ENCODE results near the gene ST8SIA2.

The ST8SIA2 gene

DNA sequence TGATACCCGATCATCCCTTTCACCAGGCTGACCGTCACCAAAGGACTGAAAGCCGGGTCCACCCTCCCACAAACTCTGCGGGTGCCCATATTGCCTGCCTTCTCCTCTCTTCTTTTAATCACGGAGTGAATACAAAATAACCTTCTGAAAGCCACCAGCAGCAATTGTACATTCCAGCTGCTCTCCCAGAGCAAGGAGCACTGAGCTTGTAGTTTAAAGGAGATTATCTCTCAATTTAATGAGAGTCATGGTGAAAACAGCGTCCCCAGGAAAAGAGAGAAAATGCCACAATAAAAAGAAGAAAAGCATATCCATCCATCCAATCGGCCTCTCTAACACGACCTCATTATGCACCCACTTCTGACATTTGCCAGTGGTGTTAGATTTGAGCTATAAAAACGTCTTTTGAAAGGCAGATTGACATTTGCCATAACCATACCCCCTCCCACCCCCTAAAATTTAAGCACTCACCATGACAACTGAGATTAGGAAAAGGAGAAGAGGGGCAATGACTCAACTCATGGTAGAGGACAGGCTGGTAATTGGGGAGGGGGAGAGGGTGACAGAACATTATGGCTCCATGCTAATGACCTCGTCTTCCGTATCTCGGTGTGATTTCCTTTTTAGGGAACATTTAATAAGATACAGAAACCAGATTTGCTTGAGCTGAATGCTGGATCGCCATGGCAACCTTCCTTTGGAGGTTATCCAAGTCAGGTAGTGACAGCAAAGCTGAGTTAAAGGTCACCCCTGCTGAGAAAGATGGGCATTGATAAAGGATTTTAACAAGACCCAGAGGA, 106.2 kb downstream of the ST8SIA2 start:
- no peak for DNase-seq

DNA sequence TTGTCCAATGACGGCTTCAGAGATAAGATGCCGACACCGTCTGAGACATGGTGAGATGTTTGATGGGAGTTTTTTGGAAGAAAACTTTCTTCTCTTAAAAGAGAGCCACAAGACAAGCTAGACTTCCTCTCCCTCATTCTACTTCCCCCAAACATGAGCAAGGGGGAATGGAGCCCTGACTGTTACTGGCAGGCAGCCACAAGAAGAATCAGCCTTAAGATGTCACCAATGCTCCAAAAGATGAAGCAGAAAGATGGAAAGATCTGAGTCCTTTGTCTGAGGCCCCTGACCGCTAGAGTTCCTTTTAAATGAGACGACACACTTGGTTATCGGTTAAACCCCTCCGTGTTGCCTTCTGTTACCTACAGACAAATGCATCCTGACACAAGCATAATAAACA, 108.7 kb downstream of the ST8SIA2 start:
- DNase-seq: no peak

DNA sequence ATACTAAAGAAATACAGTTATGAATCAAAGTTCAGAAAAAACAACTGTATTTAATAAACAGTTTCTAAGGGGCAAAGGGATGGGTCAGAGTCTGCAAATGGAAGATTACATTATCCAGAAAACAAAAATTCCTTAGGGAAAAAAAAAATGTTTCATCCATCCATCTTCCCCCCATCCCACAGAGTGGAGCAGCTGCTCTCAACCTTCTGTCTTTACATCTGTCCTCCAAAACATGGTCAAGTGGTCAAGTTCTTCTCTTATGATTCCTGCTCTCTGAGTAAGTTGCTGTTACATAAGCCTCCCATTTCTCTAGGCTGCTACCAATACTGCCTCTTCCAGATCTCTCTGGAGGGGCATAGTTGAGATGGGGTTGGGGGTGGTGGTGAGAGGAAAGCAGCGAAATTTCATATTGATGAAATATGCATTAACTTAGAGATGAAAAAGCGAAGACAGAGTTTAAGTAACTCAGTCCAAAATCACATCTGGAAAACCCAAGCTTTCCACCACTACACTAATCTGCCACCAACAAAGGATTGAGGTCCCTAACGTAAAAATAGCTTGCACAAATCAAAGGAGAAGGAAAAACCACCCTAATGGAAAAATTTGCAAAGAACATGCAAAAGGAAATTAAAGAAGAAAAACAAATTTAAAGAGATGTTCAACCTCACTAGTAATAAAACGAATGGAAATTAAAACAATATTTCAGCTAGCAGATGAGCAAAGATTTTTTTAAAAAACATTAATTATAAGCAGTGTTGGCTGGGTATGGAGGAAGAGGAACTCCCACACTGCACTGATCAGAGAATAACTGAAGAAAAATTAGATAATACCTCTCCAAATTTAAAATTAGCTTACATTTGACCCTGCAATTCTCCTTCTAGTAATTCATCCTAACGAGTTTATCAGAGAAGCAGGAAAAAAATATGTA, 109.5 kb downstream of the ST8SIA2 start:
- no peak for DNase-seq

DNA sequence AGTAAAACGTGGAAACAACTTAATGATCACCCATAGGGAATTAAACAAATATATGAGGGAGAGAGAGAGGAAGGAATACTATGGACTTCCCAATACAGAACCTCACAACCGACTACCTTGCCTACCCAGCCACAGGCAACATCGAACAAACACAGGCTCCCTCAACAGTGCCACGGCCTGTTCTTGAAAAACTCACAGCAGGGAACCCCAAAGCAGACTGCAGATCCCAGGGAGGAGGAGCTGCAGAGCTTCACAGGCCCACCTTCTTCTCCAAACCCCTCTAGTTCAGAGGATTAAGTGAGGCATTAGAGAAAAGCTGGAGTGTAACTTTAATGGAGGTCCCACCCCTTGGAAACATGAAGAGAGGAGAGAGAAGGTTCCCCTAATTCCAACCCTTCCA, 110.2 kb downstream of the ST8SIA2 start:
- no peak for DNase-seq

DNA sequence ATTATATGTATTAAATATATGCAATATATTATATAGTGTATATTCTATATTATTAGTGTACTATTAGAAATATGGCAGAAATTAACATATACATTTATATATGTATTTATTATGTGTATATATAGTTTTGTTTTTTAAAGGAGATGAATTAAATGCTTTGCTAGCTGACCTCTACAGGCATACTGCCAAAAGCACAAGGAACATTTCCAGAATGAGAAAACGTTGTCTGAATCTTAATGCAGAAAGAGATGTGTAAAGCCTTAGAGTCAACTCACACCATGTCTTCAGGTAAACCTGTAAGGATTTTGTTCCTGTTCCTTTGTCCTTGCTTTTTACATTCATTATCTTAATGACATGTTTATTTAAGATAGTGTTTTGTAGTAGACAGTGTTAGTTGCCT, 111.9 kb downstream of the ST8SIA2 start:
- no peak for DNase-seq

DNA sequence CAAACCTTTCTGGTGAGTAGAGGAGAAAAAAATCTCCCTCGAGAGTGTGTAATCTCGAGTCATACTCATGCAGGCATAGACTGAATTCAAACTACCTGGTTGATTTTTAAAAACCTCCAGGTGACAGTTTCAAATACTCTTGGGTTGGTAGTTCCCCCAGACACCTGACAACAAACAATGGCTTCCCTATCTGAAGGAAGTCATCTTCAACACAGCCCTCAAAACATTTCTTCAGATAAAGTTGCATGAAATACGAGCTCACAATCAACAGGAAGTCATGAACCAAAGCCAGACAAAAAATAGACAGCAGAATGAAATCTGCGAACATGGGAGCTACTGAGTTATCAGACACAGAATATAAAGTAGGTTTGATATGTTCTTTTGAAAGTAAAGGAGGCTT, 112.8 kb downstream of the ST8SIA2 start:
- DNase-seq: no peak

DNA sequence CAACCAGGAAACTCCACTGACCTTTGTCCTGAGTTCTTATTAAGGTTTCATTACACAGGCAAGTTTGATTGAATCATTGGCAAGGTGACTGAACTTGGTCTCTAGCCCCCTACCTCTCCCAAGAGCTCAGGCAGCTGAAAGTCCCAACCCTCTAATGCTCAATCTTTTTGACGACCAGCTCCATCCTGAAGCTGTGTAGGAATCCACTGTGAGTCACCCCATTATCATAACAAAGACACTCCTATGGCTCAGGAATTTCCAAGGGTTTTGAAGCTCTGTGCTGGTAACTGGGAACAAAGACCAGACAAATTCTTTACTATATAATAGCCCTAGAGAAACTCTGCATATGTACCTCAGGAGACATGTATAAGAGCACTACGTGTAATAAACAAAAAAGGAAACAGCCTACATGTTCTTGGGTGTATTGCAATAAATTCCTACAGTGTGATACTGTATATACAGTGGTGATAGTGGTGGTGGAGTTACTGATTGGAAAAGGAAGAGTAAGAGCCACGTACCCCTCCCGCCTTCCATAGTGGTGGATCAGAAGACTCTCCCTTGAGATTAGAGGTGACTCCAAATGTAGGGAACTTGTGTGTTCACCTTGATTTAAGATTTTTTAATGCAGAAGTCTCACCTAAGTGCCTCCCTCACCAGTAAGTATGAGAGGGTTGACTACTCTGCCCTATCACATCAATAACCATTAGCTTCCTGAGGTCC, 116.6 kb downstream of the ST8SIA2 start:
- DNase-seq: no peak

All from NCI-H146 (cell line).